HG03135 (cell line): ENCODE data around the gene EFCAB12.
A peak's percentile ranks its signal among the peaks of the same experiment; 100 is the strongest.
"Not testable (repeated sequence)": the region's sequence is repeated elsewhere in the genome, so short reads cannot be mapped to it uniquely, and the experiment has no call there.

Experiments used
- ATAC-seq: cut with Tn5 transposase; IDR thresholded peaks from one replicate; pipeline ENCODE4 v1.9.1; 2021; ENCODE audit warnings: mild to moderate bottlenecking, moderate library complexity; ENCODE audit not compliant: unreplicated experiment

The EFCAB12 gene

DNA sequence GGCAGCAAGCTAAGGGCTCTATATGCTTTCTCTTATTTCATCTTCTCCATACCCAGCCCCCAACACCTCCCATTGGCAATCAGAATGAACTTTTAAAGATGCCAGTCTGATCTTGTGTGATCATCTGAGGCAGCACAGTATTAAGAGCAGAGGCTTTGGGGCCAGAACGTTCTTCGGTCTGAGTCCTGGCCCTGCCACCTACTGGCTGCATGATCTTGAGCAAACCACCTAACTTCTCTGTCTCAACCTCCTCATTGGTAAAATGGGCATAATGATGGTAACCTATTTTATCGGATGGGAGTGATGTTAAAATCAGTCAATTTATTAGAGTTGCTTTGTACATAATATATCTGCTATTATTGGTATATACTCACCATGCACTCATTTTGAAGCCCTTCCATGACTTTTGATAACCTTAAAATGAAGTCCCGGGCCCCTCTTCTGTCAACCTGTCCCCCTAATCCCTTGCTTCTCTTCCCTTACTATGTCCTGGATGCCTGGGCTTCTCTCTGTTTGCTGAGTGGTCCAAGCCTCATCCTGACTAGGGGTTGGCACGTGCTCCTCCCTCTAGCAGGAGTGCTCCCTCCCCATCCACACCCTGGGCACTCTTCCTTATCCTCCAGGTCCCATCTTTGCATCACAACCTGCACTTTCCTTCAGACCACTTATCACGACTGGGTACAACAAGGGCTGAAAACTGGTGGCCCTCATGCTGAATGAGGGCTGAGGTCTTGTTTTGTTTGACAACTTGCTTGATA is 6.3 kb downstream of the EFCAB12 start:
- no peak for ATAC-seq

DNA sequence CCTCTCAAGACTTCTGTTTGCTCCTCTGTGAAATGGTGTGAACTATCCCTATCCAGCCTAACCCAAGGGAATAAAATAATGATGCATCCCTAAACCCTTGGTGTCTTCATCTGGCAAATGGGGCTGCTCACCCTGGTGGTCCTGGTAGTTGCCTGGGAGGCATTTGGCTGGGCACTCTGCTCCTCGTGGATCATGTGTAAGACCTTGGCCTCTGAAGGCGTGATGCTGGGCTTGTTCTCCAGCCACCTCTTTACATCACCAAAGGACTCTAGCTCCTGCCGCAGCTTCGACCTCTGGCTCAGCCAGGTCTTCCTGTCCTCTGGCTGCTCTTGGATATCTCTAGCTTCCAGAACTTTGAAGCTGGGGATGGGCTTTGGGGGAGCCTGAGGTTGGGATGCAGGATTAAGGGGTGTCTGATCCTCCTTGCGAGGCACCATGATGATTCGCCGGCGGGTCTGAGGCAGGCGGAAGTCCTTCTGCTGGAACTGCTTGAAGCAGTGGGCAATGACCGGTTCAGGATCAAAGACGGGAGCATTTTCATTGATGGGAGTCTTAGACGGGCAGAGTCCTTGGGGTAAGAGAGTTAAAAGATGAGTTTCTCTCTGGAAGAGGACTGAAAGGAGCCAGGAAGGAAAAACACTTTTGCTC is 7.1 kb downstream of the EFCAB12 start:
- ATAC-seq, result no peak

GRCh38 chr3:129419476-129419875 is 9.0 kb downstream of the EFCAB12 start:
- no peak for ATAC-seq

- no peak for ATAC-seq
These were observed 10.1 kb downstream of the EFCAB12 start for GRCh38 chr3:129418041-129418973.

DNA sequence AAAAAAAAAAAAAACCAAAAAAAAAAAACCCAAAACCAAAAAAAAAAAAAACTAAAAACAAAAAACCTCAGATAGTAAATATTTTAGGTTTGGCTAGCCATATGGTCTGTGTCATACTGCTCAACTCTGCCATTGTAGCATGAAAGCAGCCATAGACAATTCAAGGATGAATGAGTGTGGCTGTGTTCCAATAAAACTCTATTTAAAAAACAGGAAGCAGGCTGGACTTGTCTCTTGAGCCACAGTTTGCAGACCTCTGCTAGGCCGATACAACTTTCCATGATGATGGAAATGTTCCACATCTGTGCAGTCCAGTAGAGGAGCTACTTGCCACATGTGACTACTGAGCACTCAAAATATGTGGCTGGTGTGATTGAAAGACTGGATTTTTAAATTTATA is 11.1 kb downstream of the EFCAB12 start:
- no peak for ATAC-seq

DNA sequence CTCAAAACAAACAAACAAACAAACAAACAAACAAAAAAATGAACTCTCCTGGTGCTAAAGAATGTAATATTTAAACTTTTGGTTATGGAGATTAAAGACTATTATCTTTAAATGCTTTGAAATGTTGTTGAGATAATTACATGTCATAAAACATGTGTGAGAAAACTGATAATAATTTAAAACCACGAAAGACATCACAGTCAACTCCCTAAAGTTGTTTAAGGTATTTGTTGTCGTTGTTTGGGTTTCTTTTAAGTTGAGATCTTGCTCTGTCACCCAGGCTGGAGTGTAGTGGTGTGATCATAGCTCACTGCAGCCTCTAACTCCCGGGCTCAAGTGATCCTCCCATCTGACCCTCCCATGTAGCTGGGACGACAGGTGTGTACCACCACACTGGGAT is 12.0 kb downstream of the EFCAB12 start:
- no peak for ATAC-seq

DNA sequence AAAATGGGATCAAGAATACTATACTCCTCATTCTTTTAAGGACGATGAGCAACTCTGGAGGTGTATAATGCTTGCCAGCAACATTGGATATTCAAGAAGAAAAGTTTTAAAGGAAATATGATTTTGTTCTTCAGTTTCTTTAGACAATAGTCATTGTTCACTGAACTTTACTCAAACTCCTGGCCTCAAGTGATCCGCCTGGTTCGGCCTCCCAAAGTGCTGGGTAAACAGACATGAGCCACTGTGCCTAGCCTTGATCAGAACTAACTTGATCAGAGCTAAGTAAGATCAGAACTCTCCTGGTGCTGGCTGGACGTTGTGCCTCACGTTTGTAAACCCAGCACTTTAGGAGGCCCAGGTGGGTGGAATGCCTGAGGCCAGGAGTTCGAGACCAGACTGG is 12.6 kb downstream of the EFCAB12 start:
- no peak for ATAC-seq

- no peak for ATAC-seq
These were observed 13.1 kb downstream of the EFCAB12 start for GRCh38 chr3:129415378-129415777.

DNA sequence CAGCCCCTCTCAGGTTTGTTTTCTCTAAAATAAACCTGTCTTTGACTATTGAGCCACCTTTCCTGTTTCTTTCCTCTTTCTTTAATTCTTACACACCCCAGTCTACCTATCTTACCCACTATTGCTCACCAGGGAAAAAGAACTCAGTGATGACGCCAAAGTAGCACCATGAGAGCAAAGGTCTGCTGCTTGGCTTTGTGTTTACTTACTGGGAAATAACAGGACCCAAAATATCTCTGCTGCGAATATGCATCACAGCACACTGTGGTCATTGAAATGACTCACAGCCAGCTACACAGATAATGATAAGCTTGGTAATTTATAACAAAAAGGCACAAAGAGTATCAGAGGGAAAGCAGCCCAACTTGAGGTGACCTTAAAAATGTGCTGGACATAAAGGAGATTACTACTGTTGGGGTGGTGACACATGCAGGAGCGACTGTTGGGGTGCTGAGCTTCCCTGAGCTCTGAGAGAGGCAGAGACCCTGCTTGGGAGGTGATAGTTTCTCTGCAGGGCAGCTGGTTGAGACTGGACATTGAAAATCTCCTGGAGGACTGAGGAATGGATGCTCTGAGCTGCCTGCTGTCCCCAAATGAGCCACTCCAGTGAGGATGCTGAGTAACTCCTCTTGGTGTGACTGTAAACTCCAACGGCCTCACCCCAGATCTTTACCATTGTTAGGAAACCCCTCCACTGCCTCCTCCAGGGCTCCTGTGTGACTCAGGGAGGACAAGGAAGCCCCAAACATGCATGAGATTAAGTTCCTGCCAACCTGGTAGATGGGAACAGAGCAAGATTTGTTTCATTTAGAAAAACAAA is 14.5 kb downstream of the EFCAB12 start:
- peak; percentile 80 for ATAC-seq

DNA sequence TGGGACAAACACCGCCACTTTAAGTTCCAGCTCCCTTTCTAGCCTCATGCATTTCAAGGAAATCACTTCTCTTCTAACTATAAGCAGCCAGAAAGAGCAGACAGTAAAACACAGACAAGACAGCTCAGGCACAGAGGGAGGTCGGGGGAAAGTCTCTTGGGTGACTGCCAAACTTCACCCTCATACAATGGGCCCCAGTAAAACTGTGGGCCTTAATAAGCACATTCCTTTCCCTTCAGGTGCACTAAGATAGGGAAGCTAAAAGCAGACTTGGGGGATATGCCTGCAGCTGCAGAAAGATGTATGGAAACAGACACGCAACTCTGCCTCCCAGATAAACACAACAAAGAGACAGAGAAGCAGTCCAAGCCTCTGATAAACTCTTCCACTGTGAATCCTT is 15.2 kb downstream of the EFCAB12 start:
- not testable (repeated sequence) for ATAC-seq

- ATAC-seq, result no peak
These were observed 15.8 kb downstream of the EFCAB12 start for GRCh38 chr3:129412542-129413198.

DNA sequence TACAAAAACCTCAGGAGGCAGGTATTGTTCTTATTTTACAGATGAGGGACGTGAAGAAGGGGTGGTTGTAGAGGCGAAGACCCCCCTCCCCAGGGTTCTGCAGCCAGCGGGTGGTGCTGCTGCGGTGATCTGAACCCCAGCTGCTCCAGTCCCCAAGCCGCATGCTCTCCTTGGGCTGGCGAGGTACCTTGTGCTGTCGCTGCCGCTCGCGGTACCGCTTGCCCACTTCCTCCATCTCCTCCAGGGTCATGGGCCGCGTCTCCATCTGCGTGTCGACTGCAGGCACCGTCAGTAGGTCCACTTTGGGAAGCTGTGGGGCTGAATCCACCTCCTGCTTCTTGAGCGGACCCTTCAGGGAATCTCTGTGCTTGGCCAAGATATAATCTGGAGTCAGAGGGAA is 17.5 kb downstream of the EFCAB12 start:
- no peak for ATAC-seq

- no peak for ATAC-seq
These were observed 18.9 kb downstream of the EFCAB12 start for GRCh38 chr3:129409541-129409940.

- no peak for ATAC-seq
These were observed 23.8 kb downstream of the EFCAB12 start for GRCh38 chr3:129404610-129405009.

GRCh38 chr3:129404130-129404529 is 24.3 kb downstream of the EFCAB12 start:
- no peak for ATAC-seq

GRCh38 chr3:129403450-129403849 is 25.0 kb downstream of the EFCAB12 start:
- no peak for ATAC-seq

DNA sequence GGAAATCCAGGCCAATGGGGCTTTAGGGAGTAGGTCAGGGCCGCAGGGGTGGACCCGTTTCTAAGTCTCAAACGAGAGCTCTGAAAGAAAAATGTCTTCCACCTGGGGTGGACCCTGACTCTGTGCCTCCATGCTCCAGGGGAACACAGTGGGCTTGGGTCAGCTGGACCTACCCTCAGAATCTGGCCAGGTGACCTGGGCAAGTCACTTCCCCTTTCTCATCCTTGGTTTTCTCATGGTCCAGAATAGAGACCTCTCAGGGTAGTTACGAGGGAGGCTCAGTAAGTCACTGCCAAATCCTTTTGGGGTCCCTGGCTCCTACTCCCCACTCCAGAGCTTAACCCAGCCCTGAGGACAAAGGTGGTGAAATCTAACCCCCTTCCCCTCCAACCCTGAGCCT is 25.8 kb downstream of the EFCAB12 start:
- ATAC-seq, result no peak

DNA sequence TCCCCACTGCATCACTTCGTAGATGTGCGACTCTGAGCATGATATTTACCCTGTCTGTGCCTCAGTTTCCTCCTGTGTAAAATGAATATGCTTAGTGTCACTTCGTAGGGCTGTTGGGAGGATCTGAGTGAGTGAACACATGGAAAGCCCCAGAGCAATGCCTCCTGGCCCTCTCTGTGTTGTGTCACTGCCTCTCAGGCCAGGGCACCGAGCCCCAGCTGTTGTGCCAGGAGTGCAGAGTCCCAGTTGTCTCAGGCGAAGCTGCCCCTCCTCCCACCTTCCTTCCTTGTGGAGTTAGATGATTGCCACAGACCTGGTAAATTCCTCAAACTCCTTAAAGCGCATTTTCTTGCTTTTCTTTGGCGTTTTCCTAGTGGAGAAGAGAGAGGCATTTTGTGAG is 26.2 kb downstream of the EFCAB12 start:
- no peak for ATAC-seq

DNA sequence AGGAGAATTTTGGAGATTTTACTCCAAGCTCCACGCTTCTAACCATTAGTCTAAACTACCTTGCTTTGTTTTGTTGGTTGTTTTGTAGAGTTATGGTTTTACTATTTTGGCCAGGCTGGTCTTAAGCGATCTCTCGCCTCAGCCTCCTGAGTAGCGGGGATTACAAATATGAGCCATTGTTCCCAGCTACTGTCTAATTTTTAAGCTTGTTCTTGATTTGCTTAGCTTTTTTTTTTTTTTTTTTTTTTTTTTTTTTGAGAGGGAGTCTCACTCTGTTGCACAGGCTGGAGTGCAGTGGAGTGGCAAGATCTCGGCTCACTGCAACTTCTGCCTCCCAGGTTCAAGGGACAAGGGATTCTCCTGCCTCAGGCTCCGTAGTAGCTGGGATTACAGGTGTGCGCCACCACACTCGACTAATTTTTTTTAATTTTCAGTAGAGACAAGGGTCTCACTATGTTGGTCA is 28.5 kb downstream of the EFCAB12 start:
- no peak for ATAC-seq
